COLO668 (cell line): ENCODE measurements around the gene FRK.
"Not testable (repeated sequence)": the region's sequence is repeated elsewhere in the genome, so short reads cannot be mapped to it uniquely, and the experiment has no call there.

ENCODE experiments used
- DNase-seq: peaks from one replicate; lab custom pipeline; 2025; ENCODE audit not compliant: unreplicated experiment; lab: John Stamatoyannopoulos, UW

The FRK gene

GRCh38 chr6:116010386-116010785 is 50.3 kb downstream of the FRK start:
- DNase-seq, result no peak

DNA sequence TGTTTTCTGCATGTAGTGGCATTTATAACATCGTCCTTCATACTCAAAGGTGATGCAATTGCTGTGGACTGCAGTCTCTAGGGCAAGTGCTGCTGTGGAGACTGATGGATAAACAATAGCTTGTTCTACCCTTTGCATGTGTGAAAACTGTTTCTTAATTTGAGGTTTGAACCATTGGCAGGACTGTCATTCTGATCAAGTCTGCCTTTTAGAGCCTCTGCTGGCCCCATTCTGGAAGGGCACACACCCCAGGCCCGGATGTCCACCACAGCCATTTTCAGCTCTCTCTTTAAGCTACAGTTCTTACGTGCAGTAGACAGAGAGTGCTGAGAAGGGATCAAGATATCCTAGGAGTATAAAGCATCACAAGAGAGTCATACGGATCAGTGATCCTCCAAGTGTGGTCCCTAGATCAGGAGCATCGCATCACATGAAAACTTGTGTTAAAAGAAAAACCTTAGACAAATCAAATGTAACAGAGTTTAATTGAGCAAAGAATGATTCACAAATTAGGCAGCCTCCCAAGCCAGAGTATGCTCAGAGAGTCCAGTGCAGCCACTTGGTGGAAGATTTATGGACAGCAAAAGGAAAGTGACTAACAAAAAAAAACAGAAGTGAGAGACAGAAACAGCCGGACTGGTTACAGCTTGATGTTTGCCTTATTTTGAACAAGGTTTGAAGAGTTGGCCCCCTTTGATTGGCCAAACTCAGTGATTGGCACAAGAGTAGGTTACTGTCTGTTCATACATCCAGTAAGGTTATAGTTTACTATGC is 52.0 kb downstream of the FRK start:
- DNase-seq, result no peak

- DNase-seq, result no peak
Observed at GRCh38 chr6:116004841-116005815, 55.6 kb downstream of the FRK start.

- no peak for DNase-seq
Observed at GRCh38 chr6:116003668-116004067, 57.0 kb downstream of the FRK start.

DNA sequence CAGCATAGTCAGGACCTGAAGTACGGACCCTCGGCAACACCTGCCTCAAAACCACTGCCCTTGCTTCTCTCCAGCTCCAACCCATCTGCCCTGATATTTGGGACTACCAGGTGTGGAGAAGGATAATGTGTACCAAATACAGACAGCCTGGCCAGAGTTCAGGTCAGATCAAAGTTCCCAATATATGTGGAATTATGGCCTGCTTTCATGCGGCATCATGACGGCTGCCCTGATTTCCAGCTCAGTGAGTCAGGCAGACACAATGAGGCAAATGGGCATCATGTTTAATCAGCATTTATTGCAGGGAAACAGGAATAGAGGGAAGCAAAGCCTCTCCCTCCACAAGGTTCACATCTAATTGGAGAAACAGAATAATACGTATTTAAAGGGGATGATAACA is 57.9 kb downstream of the FRK start:
- no peak for DNase-seq

GRCh38 chr6:115999235-115999634 is 61.5 kb downstream of the FRK start:
- no peak for DNase-seq

DNA sequence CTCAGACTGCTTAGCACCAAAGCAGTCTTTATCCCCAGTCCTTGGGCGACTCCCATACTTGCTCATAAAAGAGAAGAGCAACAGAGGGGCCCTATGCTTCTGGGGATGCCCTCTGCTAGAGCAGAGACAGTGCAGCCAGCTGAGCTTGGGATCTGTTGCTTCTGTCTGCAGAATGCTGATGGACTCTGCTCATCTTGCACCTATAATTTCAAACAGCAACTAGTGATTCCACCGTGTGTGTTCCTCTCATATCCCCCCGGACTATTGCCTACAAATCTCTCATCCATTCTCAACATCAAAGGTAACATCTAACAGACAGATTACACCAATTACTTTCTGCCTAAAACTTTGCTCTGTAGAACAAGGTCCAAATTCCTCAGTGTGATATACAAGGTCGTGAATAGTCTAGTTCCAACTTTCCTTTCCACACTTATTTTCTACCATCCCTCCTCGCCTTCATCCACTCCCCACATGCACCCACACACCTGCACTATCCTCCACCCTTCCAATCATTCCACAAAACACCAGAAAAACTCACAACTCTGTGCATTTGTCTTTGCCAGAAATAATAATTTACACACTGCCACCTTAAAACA is 62.6 kb downstream of the FRK start:
- no peak for DNase-seq

- no peak for DNase-seq
Observed at GRCh38 chr6:115986026-115986425, 74.7 kb downstream of the FRK start.

- no peak for DNase-seq
Observed at GRCh38 chr6:115984809-115985208, 75.9 kb downstream of the FRK start.

- no peak for DNase-seq
Observed at GRCh38 chr6:115983998-115984397, 76.7 kb downstream of the FRK start.

GRCh38 chr6:115982453-115982852 is 78.2 kb downstream of the FRK start:
- no peak for DNase-seq

DNA sequence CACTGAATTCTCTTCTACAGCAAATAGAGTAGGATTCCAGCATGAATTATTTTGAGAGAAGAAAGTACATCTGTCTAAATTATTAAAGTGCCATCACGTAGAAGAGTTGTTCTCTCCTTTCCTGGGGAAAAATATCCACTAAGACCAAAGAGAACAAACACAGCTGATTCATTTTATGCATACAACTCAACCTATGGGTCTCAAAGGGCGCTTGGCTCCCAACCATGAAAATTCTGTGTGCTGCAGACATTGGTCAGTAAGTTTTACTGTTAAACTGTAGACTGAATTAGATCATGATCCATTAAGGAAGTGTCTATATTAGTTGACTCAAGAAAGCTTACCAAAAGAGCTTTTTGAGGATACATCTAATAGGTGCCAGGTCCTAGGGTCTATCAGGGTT is 83.5 kb downstream of the FRK start:
- no peak for DNase-seq

DNA sequence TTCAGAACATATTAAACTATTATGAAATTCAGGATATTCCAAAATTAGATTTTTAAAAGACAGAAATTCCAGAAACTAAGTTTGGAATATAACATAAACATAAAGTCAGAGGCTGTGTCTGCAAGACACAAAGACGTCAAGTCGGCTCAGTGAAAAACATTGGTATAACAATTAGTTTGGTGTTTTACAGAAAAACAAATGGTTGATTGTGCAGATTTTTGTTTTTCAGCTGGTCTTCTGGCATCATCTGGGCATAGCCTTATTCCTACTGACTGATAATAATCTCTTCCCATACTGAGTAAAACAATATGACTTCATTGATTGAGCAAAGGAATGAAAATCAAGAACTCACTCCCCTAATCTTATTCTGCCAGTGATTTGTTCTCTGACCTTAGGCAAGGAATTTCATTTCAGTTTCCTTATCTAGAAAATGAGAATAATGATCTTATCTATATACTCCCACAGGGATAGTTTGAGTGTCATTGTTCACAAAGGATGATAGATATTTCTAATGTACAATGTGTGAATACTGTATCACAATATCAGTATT is 84.3 kb downstream of the FRK start:
- no peak for DNase-seq

DNA sequence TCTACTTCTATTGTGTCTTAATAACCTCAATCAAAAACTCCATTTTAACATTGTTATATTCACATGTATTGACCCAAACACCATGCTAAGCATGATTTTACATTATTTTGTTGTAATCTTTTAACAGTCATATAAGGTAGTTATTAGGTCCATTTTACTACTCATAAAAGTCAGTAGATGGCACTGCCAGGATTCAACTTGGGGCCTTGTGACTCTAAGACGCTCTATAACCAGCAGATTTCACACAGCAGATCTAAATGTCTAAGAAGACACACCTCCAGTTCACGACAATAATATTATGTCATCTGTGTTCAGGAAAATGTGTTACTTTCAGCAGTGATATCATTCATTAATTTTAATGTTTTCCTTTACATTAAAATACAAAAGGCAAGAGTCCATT is 88.0 kb downstream of the FRK start:
- DNase-seq, result no peak

DNA sequence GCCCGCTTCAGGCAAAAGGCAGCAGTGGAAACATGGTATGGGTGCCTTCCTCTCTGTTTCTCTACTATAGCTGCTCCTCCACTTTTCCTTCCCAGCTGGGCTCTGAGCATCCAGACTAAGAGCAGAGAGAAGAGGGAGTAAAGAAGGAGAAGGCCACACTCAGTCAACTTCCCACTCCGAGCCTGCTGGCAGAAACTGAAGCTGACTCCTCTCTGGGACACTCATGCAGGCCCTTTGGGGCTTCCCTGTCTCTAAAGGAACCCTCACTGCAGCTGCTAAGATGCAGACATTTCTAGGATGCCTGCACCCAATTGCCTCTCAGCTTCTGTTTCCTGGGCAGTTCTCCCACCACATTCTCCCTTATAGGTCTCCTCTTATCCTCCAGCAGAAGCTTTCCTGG is 88.9 kb downstream of the FRK start:
- DNase-seq, result no peak

GRCh38 chr6:115969930-115970273 is 90.8 kb downstream of the FRK start:
- no peak for DNase-seq

GRCh38 chr6:115969207-115969929 is 91.3 kb downstream of the FRK start:
- no peak for DNase-seq

- DNase-seq, result not testable (repeated sequence)
Observed at GRCh38 chr6:115960286-115960685, 100.4 kb downstream of the FRK start.

DNA sequence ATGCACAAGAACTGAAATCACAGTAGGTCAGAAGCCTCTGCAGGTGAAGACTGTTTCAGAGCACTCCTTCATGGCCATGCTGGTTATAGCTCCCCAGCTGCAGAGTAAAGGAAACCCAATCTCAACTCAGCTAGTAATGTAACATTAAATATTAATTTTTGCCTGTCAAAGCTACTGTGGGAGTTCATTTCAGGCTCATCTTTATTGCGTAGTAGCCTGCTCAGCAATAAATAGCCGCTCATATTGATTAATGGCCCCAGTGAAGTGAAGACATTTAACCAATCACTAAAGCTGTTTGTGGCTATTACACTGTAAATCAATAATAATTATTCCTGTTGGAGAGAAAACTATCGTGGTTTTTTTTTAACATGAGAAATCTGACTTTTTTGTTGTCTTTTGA is 101.7 kb downstream of the FRK start:
- no peak for DNase-seq

DNA sequence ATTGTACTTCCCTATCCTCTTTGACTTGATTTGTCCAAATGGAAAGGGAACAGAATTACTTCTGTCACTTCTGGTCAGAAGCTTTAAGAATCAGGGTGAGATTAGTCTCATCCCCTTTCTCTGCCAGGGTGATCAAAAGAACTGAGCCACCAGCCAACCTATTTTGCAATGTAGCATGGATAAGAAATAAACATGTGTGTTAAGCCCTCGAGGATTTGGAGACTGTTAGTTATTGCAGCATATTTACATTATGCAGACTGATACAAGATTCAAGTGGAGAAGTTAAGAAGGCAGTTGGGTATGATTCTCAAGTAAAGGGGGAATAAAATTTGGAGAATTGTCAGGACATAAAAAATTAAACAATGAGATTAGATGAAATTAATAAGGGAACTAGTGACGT is 106.0 kb downstream of the FRK start:
- no peak for DNase-seq

DNA sequence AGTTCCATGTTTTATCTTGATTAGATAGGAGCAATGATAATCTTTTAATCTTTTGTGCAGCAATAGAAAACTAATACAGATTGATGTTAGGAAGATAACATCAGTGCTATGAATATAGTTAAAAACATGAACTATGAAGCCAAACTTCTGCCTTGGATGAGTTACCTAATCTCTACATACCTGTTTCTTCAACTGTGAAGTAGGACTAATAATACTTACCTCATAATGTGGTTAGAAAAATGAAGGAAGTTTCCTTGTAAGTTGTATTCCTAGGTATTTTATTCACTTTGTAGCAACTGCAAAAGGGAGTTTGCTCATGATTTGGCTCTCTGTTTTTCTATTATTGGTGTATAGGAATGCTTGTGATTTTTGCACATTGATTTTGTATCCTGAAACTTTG is 111.9 kb downstream of the FRK start:
- no peak for DNase-seq
